HL-60 (cell line): ENCODE measurements around the gene B3GAT2.

Source experiments
- POLR2AphosphoS5 ChIP-seq: IDR thresholded peaks from 2 replicates; pipeline ENCODE4 v1.6.1; 2012; ENCODE audit warnings: low read depth
- TF ChIP-seq, protein P1 (sequence below): IDR thresholded peaks from one replicate; pipeline ENCODE4 v1.5.1; 2011; ENCODE audit warnings: low read length, control low read depth, inconsistent platforms; ENCODE audit not compliant: insufficient read depth
- TF ChIP-seq, protein P2 (sequence below): IDR thresholded peaks from 2 replicates; pipeline ENCODE4 v1.6.1; 2012; ENCODE audit warnings: low read depth; ENCODE audit not compliant: insufficient replicate concordance

DNA sequence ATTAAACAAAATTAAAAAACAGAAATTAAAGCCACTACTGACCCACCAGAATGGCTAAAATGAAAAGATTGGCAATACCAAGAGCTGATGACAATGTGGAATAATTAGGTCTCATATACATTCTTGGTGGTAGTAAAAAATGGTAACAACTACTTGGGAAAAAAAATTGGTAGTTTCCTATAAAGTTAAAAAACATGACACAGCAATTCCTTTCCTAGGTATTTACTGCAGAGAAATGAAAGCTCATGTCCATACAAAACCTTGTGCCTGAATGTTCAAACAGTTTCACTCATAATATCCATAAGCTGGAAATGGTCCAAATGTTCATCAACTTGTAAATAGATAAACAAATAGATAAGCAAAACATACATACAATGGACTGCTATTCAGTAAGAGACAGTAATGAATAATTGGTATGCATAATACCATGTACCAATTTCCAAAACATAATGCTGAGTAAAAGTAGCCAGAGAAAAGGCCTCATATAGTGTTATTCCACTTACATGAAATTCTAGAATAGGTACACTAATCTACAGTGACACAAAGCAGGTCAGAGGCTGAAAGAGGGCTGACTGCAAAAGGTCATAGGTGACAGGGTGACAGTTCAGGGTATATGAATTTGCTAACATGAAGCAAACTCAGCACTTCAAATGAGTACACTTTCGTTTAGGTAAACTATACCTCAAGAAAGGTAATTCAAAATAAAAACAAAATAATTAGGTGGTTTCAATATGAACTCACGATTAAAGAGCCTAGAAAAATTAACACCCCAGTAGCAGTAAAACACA, 53.0 kb downstream of the B3GAT2 start:
- TF ChIP-seq, protein P1, sequence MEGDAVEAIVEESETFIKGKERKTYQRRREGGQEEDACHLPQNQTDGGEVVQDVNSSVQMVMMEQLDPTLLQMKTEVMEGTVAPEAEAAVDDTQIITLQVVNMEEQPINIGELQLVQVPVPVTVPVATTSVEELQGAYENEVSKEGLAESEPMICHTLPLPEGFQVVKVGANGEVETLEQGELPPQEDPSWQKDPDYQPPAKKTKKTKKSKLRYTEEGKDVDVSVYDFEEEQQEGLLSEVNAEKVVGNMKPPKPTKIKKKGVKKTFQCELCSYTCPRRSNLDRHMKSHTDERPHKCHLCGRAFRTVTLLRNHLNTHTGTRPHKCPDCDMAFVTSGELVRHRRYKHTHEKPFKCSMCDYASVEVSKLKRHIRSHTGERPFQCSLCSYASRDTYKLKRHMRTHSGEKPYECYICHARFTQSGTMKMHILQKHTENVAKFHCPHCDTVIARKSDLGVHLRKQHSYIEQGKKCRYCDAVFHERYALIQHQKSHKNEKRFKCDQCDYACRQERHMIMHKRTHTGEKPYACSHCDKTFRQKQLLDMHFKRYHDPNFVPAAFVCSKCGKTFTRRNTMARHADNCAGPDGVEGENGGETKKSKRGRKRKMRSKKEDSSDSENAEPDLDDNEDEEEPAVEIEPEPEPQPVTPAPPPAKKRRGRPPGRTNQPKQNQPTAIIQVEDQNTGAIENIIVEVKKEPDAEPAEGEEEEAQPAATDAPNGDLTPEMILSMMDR, result no peak
- TF ChIP-seq, protein P2, sequence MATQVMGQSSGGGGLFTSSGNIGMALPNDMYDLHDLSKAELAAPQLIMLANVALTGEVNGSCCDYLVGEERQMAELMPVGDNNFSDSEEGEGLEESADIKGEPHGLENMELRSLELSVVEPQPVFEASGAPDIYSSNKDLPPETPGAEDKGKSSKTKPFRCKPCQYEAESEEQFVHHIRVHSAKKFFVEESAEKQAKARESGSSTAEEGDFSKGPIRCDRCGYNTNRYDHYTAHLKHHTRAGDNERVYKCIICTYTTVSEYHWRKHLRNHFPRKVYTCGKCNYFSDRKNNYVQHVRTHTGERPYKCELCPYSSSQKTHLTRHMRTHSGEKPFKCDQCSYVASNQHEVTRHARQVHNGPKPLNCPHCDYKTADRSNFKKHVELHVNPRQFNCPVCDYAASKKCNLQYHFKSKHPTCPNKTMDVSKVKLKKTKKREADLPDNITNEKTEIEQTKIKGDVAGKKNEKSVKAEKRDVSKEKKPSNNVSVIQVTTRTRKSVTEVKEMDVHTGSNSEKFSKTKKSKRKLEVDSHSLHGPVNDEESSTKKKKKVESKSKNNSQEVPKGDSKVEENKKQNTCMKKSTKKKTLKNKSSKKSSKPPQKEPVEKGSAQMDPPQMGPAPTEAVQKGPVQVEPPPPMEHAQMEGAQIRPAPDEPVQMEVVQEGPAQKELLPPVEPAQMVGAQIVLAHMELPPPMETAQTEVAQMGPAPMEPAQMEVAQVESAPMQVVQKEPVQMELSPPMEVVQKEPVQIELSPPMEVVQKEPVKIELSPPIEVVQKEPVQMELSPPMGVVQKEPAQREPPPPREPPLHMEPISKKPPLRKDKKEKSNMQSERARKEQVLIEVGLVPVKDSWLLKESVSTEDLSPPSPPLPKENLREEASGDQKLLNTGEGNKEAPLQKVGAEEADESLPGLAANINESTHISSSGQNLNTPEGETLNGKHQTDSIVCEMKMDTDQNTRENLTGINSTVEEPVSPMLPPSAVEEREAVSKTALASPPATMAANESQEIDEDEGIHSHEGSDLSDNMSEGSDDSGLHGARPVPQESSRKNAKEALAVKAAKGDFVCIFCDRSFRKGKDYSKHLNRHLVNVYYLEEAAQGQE, result no peak
- no peak for TF ChIP-seq POLR2AphosphoS5
